OCI-LY3 (cell line): ENCODE measurements around the gene HHLA2.

ENCODE experiments used
- CTCF ChIP-seq: fragments of 200-600, 300-600 bp; sonication (generic); IDR thresholded peaks from 2 replicates; pipeline ENCODE4 v1.5.1; 2014; ENCODE audit warnings: antibody characterized with exemption, low read length, low read depth
- EZH2phosphoT487 ChIP-seq: fragments of 200-600 bp; shearing (Covaris generic); IDR thresholded peaks from 2 replicates; pipeline ENCODE4 v1.6.1; 2018; ENCODE audit warnings: antibody characterized with exemption, mixed run types, low read depth

GRCh38 chr3:108404368-108404767, 108.0 kb downstream of the HHLA2 start:
- no peak for TF ChIP-seq CTCF
- no peak for TF ChIP-seq EZH2phosphoT487
